ENCODE data around the gene INTS11.

Gene INTS11

DNA sequence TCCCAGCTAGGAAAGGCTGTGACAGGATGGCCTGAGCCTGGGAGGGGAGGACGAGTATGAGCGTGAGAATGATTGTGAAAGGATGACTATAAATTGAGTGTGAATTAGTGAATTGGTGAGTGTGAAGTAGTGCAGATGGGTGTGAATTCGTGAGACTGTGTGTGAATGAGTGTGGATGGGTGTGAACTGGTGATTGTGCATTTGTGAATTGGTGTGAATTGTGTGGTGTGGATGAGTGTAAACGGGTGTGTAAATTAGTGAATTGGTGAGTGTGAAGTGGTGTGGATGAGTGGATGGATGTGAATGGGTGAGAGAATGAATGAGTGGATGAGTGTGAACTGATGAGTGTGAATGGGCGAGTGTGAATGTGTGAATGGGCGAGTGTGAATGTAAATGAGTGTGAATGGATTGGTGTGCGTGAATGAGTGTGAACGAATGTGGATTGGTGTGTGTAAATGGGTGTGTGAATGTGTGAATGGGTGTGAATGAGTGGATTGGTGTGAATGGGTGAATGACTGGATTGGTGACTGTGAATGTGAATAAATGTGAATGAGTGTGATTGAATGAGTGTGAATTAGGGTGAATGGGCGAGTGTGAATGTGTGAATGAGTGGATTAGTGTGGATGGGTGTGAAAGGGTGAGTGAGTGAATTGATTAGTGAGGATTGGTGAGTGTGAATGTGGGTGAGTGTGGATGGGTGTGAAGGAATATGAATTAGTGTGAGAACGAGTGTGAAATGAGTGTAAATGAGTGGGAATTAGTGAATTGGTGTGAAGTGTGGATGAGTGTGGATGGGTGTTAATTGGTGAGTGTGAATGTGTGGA, 41.6 kb upstream of the INTS11 start:
- Histone ChIP-seq H3K4me1 (ENCODE audit: control insufficient read depth, insufficient read depth, low read length, unreplicated experiment) (peaks cover 10% of the 10 kb centered on the region), H3K36me3 (ENCODE audit: insufficient read depth, low read length) (no peaks in the 10 kb centered on the region), H3K27ac (ENCODE audit: low read depth, low read length) (no peak overlapping the region), H3K79me2 (ENCODE audit: control insufficient read depth, insufficient read depth, low read length, unreplicated experiment) (no peaks in the 10 kb centered on the region), H2AFZ (ENCODE audit: low read length, unreplicated experiment) (no peak overlapping the region), H3K27me3 (ENCODE audit: insufficient read depth, low read length) (no peaks in the 10 kb centered on the region), H3K4me3 (ENCODE audit: low read depth, low read length) (no peak overlapping the region)

GRCh38 chr1:1364266-1364665, 39.8 kb upstream of the INTS11 start:
- H3K27me3 ChIP-seq (ENCODE audit: insufficient read depth, low read length) = no peaks in the 10 kb centered on the region
- no peaks in the 10 kb centered on the region for H3K36me3 ChIP-seq (ENCODE audit: insufficient read depth, low read length)
- H3K4me1 ChIP-seq (ENCODE audit: control insufficient read depth, insufficient read depth, low read length, unreplicated experiment) = peaks cover 28% of the 10 kb centered on the region
- no peak overlapping the region for H3K27ac ChIP-seq (ENCODE audit: low read depth, low read length)
- no peak overlapping the region for H3K4me3 ChIP-seq (ENCODE audit: low read depth, low read length)
- no peak overlapping the region for H2AFZ ChIP-seq (ENCODE audit: low read length, unreplicated experiment)
- H3K79me2 ChIP-seq (ENCODE audit: control insufficient read depth, insufficient read depth, low read length, unreplicated experiment) = no peaks in the 10 kb centered on the region

DNA sequence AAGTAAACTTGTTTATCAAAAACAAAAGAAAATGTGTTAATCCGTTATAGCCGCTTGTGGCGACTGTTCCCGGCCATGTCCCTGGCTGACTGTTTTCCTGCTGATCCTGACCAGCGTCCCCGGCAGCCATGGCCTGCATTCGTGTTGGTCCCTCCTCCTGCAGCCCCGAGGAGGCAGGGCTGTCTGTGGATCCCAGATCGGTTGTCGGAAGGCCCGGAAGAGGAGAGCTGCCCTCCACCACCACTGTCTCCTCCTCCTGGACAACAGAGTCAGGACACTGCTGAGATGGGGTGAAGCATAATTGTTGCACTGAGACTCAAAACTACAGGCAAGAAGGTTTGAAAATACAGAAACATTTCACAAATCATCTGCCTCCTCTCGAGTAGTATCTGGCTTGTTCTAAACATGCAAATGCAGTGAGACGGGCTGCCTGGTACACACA, 37.5 kb upstream of the INTS11 start:
- no peaks in the 10 kb centered on the region for H3K36me3 ChIP-seq (ENCODE audit: insufficient read depth, low read length)
- peaks cover 37% of the 10 kb centered on the region for H3K4me1 ChIP-seq (ENCODE audit: control insufficient read depth, insufficient read depth, low read length, unreplicated experiment)
- no peaks in the 10 kb centered on the region for H3K27me3 ChIP-seq (ENCODE audit: insufficient read depth, low read length)
- H3K27ac ChIP-seq (ENCODE audit: low read depth, low read length) = peak overlapping the region; percentile 29; the same call in 1 of the 2 replicates
- peaks cover 6% of the 10 kb centered on the region for H3K79me2 ChIP-seq (ENCODE audit: control insufficient read depth, insufficient read depth, low read length, unreplicated experiment)
- H3K4me3 ChIP-seq (ENCODE audit: low read depth, low read length) = no peak overlapping the region
- H2AFZ ChIP-seq (ENCODE audit: low read length, unreplicated experiment) = peak overlapping the region; percentile 29

GRCh38 chr1:1361233-1361981, 36.9 kb upstream of the INTS11 start:
- Histone ChIP-seq H3K4me3 (ENCODE audit: low read depth, low read length) (peak overlapping the region; percentile 55; the same call in 1 of the 2 replicates), H3K36me3 (ENCODE audit: insufficient read depth, low read length) (no peaks in the 10 kb centered on the region), H3K27me3 (ENCODE audit: insufficient read depth, low read length) (no peaks in the 10 kb centered on the region), H2AFZ (ENCODE audit: low read length, unreplicated experiment) (peak overlapping the region; percentile 29), H3K79me2 (ENCODE audit: control insufficient read depth, insufficient read depth, low read length, unreplicated experiment) (peaks cover 11% of the 10 kb centered on the region), H3K27ac (ENCODE audit: low read depth, low read length) (peak overlapping the region; percentile 29), H3K4me1 (ENCODE audit: control insufficient read depth, insufficient read depth, low read length, unreplicated experiment) (peaks cover 37% of the 10 kb centered on the region)

DNA sequence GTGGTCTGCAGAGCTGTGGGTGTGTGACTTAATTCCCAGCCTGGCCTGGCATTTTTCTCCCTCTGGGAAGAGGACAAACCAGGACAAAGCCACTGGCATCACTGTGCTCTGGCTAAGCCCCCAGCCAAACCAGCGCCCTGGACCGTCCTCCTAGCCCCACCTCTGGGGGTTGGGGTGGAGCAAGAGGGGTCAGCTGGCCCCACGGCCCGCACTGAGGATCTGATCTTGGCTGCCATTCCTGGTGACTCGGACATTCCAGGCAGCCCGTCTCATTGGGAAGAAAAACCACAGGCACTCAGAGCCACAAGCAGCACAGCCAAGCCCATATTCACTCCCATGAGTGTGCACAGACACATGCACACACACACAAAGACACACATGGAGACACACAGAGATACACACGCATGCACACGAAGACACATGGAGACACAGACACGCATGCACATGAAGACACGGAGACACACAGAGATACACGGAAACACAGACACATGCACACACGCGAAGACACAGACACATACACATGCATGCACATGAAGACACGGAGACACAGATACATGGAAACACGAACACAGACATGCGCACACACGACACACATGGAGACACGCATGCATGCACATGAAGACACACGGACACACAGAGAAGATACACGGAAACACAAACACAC, 36.2 kb upstream of the INTS11 start:
- no peak overlapping the region for H2AFZ ChIP-seq (ENCODE audit: low read length, unreplicated experiment)
- H3K4me3 ChIP-seq (ENCODE audit: low read depth, low read length) = peak overlapping the region; percentile 55
- H3K36me3 ChIP-seq (ENCODE audit: insufficient read depth, low read length) = no peaks in the 10 kb centered on the region
- H3K27ac ChIP-seq (ENCODE audit: low read depth, low read length) = peak overlapping the region; percentile 93
- no peaks in the 10 kb centered on the region for H3K27me3 ChIP-seq (ENCODE audit: insufficient read depth, low read length)
- H3K79me2 ChIP-seq (ENCODE audit: control insufficient read depth, insufficient read depth, low read length, unreplicated experiment) = peaks cover 17% of the 10 kb centered on the region
- H3K4me1 ChIP-seq (ENCODE audit: control insufficient read depth, insufficient read depth, low read length, unreplicated experiment) = peaks cover 41% of the 10 kb centered on the region

- H3K27ac ChIP-seq (ENCODE audit: low read depth, low read length) = peak overlapping the region; percentile 93
- H3K79me2 ChIP-seq (ENCODE audit: control insufficient read depth, insufficient read depth, low read length, unreplicated experiment) = peaks cover 19% of the 10 kb centered on the region
- no peaks in the 10 kb centered on the region for H3K36me3 ChIP-seq (ENCODE audit: insufficient read depth, low read length)
- peak overlapping the region; percentile 38 for H3K4me3 ChIP-seq (ENCODE audit: low read depth, low read length)
- peaks cover 41% of the 10 kb centered on the region for H3K4me1 ChIP-seq (ENCODE audit: control insufficient read depth, insufficient read depth, low read length, unreplicated experiment)
- H3K27me3 ChIP-seq (ENCODE audit: insufficient read depth, low read length) = no peaks in the 10 kb centered on the region
- no peak overlapping the region for H2AFZ ChIP-seq (ENCODE audit: low read length, unreplicated experiment)
Observed at GRCh38 chr1:1359664-1360468, 35.4 kb upstream of the INTS11 start.

- peak overlapping the region; percentile 90 for H3K4me3 ChIP-seq (ENCODE audit: low read depth, low read length)
- H3K36me3 ChIP-seq (ENCODE audit: insufficient read depth, low read length) = no peaks in the 10 kb centered on the region
- H3K79me2 ChIP-seq (ENCODE audit: control insufficient read depth, insufficient read depth, low read length, unreplicated experiment) = peaks cover 24% of the 10 kb centered on the region
- peak overlapping the region; percentile 93 for H3K27ac ChIP-seq (ENCODE audit: low read depth, low read length)
- no peak overlapping the region for H2AFZ ChIP-seq (ENCODE audit: low read length, unreplicated experiment)
- peaks cover 41% of the 10 kb centered on the region for H3K4me1 ChIP-seq (ENCODE audit: control insufficient read depth, insufficient read depth, low read length, unreplicated experiment)
- no peaks in the 10 kb centered on the region for H3K27me3 ChIP-seq (ENCODE audit: insufficient read depth, low read length)
Observed at GRCh38 chr1:1359308-1359663, 34.8 kb upstream of the INTS11 start.

DNA sequence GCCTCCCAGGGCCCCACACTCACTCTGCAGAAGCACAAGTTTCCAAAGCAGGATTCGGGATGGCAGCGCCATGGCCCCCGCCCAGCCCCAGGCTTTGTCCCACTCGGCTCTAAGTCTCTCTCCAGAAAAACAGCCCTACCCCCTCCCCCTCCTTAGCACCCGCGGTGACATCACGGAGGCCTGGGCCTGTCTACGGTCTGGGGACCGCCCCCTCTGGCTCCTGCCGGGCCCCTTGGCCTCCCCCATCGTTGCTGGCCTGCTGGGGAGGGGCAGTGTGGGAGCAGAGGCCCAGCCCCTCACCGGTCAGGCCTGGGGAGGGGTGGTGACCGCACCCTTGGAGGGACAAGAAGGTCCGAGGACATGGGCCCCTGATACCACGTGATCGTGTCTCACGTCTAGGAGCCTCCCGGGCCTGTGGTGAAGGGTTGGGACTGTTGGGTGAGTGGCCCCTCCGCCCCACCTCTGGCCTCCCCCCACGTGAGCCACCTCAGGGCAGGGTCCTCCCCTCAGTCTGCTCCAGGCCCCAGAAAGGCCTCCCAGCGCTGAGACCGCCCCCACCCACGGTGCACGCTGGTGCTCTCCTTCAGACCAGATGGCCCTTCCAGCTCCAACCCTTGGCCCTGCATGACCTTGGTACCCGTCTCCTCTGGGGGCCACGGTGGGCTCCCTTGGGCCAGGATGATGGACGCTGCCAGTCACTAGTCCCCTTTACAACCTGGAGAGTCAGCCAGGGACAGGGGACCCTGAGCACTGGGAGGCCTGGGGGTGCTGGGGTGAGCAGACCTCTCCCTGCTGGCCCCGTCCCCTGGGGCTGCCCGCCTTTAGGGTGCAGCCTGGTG, 34.2 kb upstream of the INTS11 start, which contains the start of gene MXRA8:
TSS of gene MXRA8 (minus strand) at position 123 of the 839 bp plus-strand sequence. CDS start at position 72, 51 bp downstream.
- H3K79me2 ChIP-seq (ENCODE audit: control insufficient read depth, insufficient read depth, low read length, unreplicated experiment) = peaks cover 29% of the 10 kb centered on the region
- H3K36me3 ChIP-seq (ENCODE audit: insufficient read depth, low read length) = no peaks in the 10 kb centered on the region
- H2AFZ ChIP-seq (ENCODE audit: low read length, unreplicated experiment) = peak within 1 kb of the TSS; percentile 55
- H3K27ac ChIP-seq (ENCODE audit: low read depth, low read length) = peak within 1 kb of the TSS; percentile 93
- H3K4me3 ChIP-seq (ENCODE audit: low read depth, low read length) = peak within 1 kb of the TSS; percentile 90
- H3K4me1 ChIP-seq (ENCODE audit: control insufficient read depth, insufficient read depth, low read length, unreplicated experiment) = peaks cover 41% of the 10 kb centered on the region
- no peaks in the 10 kb centered on the region for H3K27me3 ChIP-seq (ENCODE audit: insufficient read depth, low read length)

- H3K79me2 ChIP-seq (ENCODE audit: control insufficient read depth, insufficient read depth, low read length, unreplicated experiment) = peaks cover 31% of the 10 kb centered on the region
- no peak overlapping the region for H2AFZ ChIP-seq (ENCODE audit: low read length, unreplicated experiment)
- H3K4me3 ChIP-seq (ENCODE audit: low read depth, low read length) = peak overlapping the region; percentile 90
- no peaks in the 10 kb centered on the region for H3K27me3 ChIP-seq (ENCODE audit: insufficient read depth, low read length)
- H3K4me1 ChIP-seq (ENCODE audit: control insufficient read depth, insufficient read depth, low read length, unreplicated experiment) = peaks cover 44% of the 10 kb centered on the region
- H3K36me3 ChIP-seq (ENCODE audit: insufficient read depth, low read length) = no peaks in the 10 kb centered on the region
- H3K27ac ChIP-seq (ENCODE audit: low read depth, low read length) = peak overlapping the region; percentile 93
Observed at GRCh38 chr1:1357871-1358432, 33.5 kb upstream of the INTS11 start.

All from ACC112 (cell line).